Gastroesophageal sphincter (tissue), 4 donors: Measurements from ENCODE around the gene SAMD4A. TPM values are rescaled to one million over a fixed set of nuclear protein-coding genes. Genes with fewer than 3 reads are reported as not detected.

Experiments used
- ATAC-seq: fragments of 150-250 bp; one replicate; pipeline ENCODE4 v1.9.1; 2016; ENCODE audit warnings: mild to moderate bottlenecking, moderate library complexity
- H3K27ac ChIP-seq, 4 donors: fragments of 200-600 bp; sonication (generic) in 3 of 4; 1 replicate in 3 of 4; 2 replicates in 1 of 4; pipeline ENCODE4 v1.5.1; 2016 to 2019
- H3K27me3 ChIP-seq: fragments of 200-600 bp; sonication (generic); one replicate; pipeline ENCODE4 v1.5.1; 2019
- H3K36me3 ChIP-seq, 2 donors: fragments of 200-600 bp; sonication (generic); one replicate each; pipeline ENCODE4 v1.5.1; 2019; ENCODE audit warnings: control low read depth in 1 of 2
- H3K4me1 ChIP-seq, 3 donors: fragments of 200-600 bp; sonication (generic); 1 replicate in 2 of 3; 2 replicates in 1 of 3; pipeline ENCODE4 v1.5.1; 2016 to 2019; ENCODE audit warnings: control low read depth in 2 of 3
- H3K4me3 ChIP-seq, 2 donors: fragments of 200-600 bp; sonication (generic); one replicate each; pipeline ENCODE4 v1.5.1; 2019; ENCODE audit warnings: mild to moderate bottlenecking in 1 of 2, moderate library complexity in 1 of 2
- H3K9me3 ChIP-seq, 3 donors: fragments of 200-600 bp; sonication (generic); one replicate each; pipeline ENCODE4 v1.5.1; 2017 to 2019; ENCODE audit warnings: control low read depth in 2 of 3
- CTCF ChIP-seq, 4 experiments: fragments of 200-600 bp in 2 of 4; fragments of 450-650 bp in 2 of 4; sonication (generic) in 1 of 4; IDR thresholded peaks; one replicate each; pipeline ENCODE4 v1.5.1; 2017 to 2019; ENCODE audit warnings: antibody characterized with exemption in 4 of 4, mild to moderate bottlenecking in 2 of 4, moderate library complexity in 2 of 4
- EP300 ChIP-seq: sonication (generic); formaldehyde crosslinking; IDR thresholded peaks from one replicate; pipeline ENCODE4 v1.6.1; 2017; ENCODE audit warnings: antibody characterized with exemption, mild to moderate bottlenecking
- POLR2A ChIP-seq, 2 donors: fragments of 450-650 bp; IDR thresholded peaks; one replicate each; pipeline ENCODE4 v1.6.1; 2017; ENCODE audit warnings: antibody characterized with exemption in 2 of 2, mild to moderate bottlenecking in 2 of 2, moderate library complexity in 1 of 2
- POLR2AphosphoS5 ChIP-seq: sonication (generic); formaldehyde crosslinking; IDR thresholded peaks from one replicate; pipeline ENCODE4 v1.6.1; 2017; ENCODE audit warnings: antibody characterized with exemption
- WGBS, 2 donors: methylation state at CpG; one replicate each; pipeline ENCODE4 v1.1.5; 2018; ENCODE audit warnings: low coverage in 1 of 2; 5-methylcytosine and 5-hydroxymethylcytosine counted together
- total RNA-seq, 4 donors: library from RNA; depleted of rRNA; stranded (reverse); fragments of >200 nt; gene quantifications; one replicate each; pipeline ENCODE4 v1.1.0, GENCODE V29; 2016

Gene SAMD4A
- total RNA-seq, 4 donors from 2014 or later = 65.2 to 163 (median 89.7) TPM

GRCh38 chr14:54719406-54719805 lies 152.5 kb downstream of the SAMD4A start:
- TF ChIP-seq CTCF (IDR thresholded peaks at IDR 0.05) (no peak), POLR2AphosphoS5 (peak; percentile 9)

GRCh38 chr14:54722791-54723432 lies 156.0 kb downstream of the SAMD4A start:
- ATAC-seq = no peak
- no peak overlapping the region for H3K4me3 ChIP-seq
- peak in 2 of 4 experiments; percentile 20 to 23 for TF ChIP-seq CTCF (IDR thresholded peaks at IDR 0.05)
- no peak for TF ChIP-seq EP300
- TF ChIP-seq POLR2A (IDR thresholded peaks at IDR 0.05) = no peak
- no peaks in the 10 kb centered on the region for H3K36me3 ChIP-seq
- peaks cover 0 to 17% (median 7%) of the 10 kb centered on the region in 3 donors for H3K4me1 ChIP-seq
- H3K9me3 ChIP-seq = no peaks in the 10 kb centered on the region
- WGBS, 2 donors = 47 to 61% methylated on average over 3 to 4 of the region's 4 CpGs
- no peak overlapping the region for H3K27ac ChIP-seq
- no peaks in the 10 kb centered on the region for H3K27me3 ChIP-seq

More at GRCh38 chr14:54719406-54719805, 152.5 kb downstream of the SAMD4A start:
- ATAC-seq = no peak
- H3K27ac ChIP-seq = no peak overlapping the region
- no peak overlapping the region for H3K4me3 ChIP-seq
- no peaks in the 10 kb centered on the region for H3K27me3 ChIP-seq
- no peaks in the 10 kb centered on the region for H3K36me3 ChIP-seq
- no peaks in the 10 kb centered on the region for H3K9me3 ChIP-seq
- H3K4me1 ChIP-seq = peaks cover 2 to 37% (median 7%) of the 10 kb centered on the region in 3 donors
- 60 to 92% methylated on average over 2 of the region's 4 CpGs for WGBS, 2 donors

GRCh38 chr14:54724123-54724522 lies 157.2 kb downstream of the SAMD4A start:
- ATAC-seq = no peak
- no peak for TF ChIP-seq POLR2AphosphoS5
- no peak for TF ChIP-seq EP300
- TF ChIP-seq CTCF (IDR thresholded peaks at IDR 0.05) = no peak
- no peak for TF ChIP-seq POLR2A (IDR thresholded peaks at IDR 0.05)
- H3K27ac ChIP-seq = no peak overlapping the region
- 71 to 93% methylated on average over 2 to 3 of the region's 4 CpGs for WGBS, 2 donors
- H3K4me3 ChIP-seq = no peak overlapping the region
- no peaks in the 10 kb centered on the region for H3K9me3 ChIP-seq
- H3K4me1 ChIP-seq = peaks cover 0 to 7% (median 0%) of the 10 kb centered on the region in 3 donors
- H3K27me3 ChIP-seq = no peaks in the 10 kb centered on the region
- no peaks in the 10 kb centered on the region for H3K36me3 ChIP-seq

GRCh38 chr14:54724676-54725325 lies 157.9 kb downstream of the SAMD4A start:
- no peak for ATAC-seq
- no peaks in the 10 kb centered on the region for H3K9me3 ChIP-seq
- H3K4me3 ChIP-seq = no peak overlapping the region
- H3K36me3 ChIP-seq = no peaks in the 10 kb centered on the region
- 69 to 91% methylated on average over 3 to 5 of the region's 5 CpGs for WGBS, 2 donors
- TF ChIP-seq EP300 (no peak), POLR2AphosphoS5 (no peak), POLR2A (IDR thresholded peaks at IDR 0.05) (no peak), CTCF (IDR thresholded peaks at IDR 0.05) (no peak)
- peaks cover 0 to 9% (median 3%) of the 10 kb centered on the region in 3 donors for H3K4me1 ChIP-seq
- no peak overlapping the region for H3K27ac ChIP-seq
- no peaks in the 10 kb centered on the region for H3K27me3 ChIP-seq

- no peaks in the 10 kb centered on the region for H3K9me3 ChIP-seq
- H3K4me3 ChIP-seq = no peak overlapping the region
- peaks cover 3 to 21% (median 7%) of the 10 kb centered on the region in 3 donors for H3K4me1 ChIP-seq
- TF ChIP-seq CTCF (IDR thresholded peaks at IDR 0.05) (no peak), EP300 (no peak), POLR2A (IDR thresholded peaks at IDR 0.05) (no peak), POLR2AphosphoS5 (no peak)
- no peaks in the 10 kb centered on the region for H3K36me3 ChIP-seq
- no peak overlapping the region for H3K27ac ChIP-seq
- no peak for ATAC-seq
- H3K27me3 ChIP-seq = no peaks in the 10 kb centered on the region
These were observed 159.1 kb downstream of the SAMD4A start for GRCh38 chr14:54725998-54726397.
